Activated CD8-positive, alpha-beta T cell treated with anti-CD3 and anti-CD28 coated beads, Interleukin-2, amount 10 ng/mL, durations not matched to agents 7 days and 5 days (primary cell): ENCODE results near the gene AP3B2. TPM values are rescaled to one million over a fixed set of nuclear protein-coding genes. Genes with fewer than 3 reads are reported as not detected.

Experiments
- ATAC-seq: fragments of 150-1000 bp; cut with Tn5 transposase; one replicate; pipeline ENCODE4 v1.10.0; 2021; ENCODE audit warnings: moderate library complexity
- CTCF ChIA-PET: fragments of 350-600 bp; sonication (Branson Sonifier 250); formaldehyde crosslinking; loops from one replicate; lab custom pipeline; 2021; ENCODE audit warnings: antibody characterized with exemption; lab: Charles Lee
- POLR2A ChIA-PET: fragments of 350-600 bp; sonication (Branson Sonifier 250); formaldehyde crosslinking; loops from one replicate; lab custom pipeline; 2021; ENCODE audit warnings: antibody characterized with exemption; lab: Charles Lee
- DNase-seq: peaks from one replicate; pipeline ENCODE4 v3.0.0-alpha.2; 2020
- H3K27ac Mint-ChIP-seq: one replicate; pipeline ENCODE4 v1.8.0; 2021; ENCODE audit warnings: mild to moderate bottlenecking, mixed read lengths
- H3K27me3 Mint-ChIP-seq: one replicate; pipeline ENCODE4 v1.8.0; 2021; ENCODE audit warnings: low read depth, mixed read lengths
- H3K36me3 Mint-ChIP-seq: one replicate; pipeline ENCODE4 v1.8.0; 2021; ENCODE audit warnings: low read depth, mixed read lengths
- H3K4me1 Mint-ChIP-seq: one replicate; pipeline ENCODE4 v1.8.0; 2021; ENCODE audit warnings: low read depth, mixed read lengths
- H3K4me3 Mint-ChIP-seq: one replicate; pipeline ENCODE4 v1.8.0; 2021; ENCODE audit warnings: mild to moderate bottlenecking, mixed read lengths
- H3K9me3 Mint-ChIP-seq: one replicate; pipeline ENCODE4 v1.8.0; 2022; ENCODE audit warnings: mixed read lengths; ENCODE audit not compliant: insufficient read depth
- total RNA-seq, 2 experiments: library from RNA; stranded (reverse); gene quantifications; one replicate each; pipeline ENCODE4 v1.2.3, GENCODE V29; 2021

The AP3B2 gene
- total RNA-seq, 2 experiments from 2014 or later = not detected

- no peak for ATAC-seq
- Mint-ChIP-seq H3K36me3 (no peaks in the 10 kb centered on the region), H3K27me3 (peaks cover 6% of the 10 kb centered on the region), H3K27ac (no peak overlapping the region), H3K4me3 (no peak overlapping the region), H3K9me3 (no peaks in the 10 kb centered on the region), H3K4me1 (no peaks in the 10 kb centered on the region)
- no peak for DNase-seq
- ChIA-PET POLR2A (no interaction called here), CTCF (no interaction called here)
Measured at GRCh38 chr15:82621970-82622369, 87.7 kb downstream of the AP3B2 start.

- ATAC-seq = no peak
- Mint-ChIP-seq H3K27ac (no peak overlapping the region), H3K36me3 (no peaks in the 10 kb centered on the region), H3K27me3 (peaks cover 8% of the 10 kb centered on the region), H3K4me3 (no peak overlapping the region), H3K4me1 (no peaks in the 10 kb centered on the region), H3K9me3 (no peaks in the 10 kb centered on the region)
- no peak for DNase-seq
- ChIA-PET POLR2A (no interaction called here), CTCF (no interaction called here)
Measured at GRCh38 chr15:82613747-82614146, 95.9 kb downstream of the AP3B2 start.

DNA sequence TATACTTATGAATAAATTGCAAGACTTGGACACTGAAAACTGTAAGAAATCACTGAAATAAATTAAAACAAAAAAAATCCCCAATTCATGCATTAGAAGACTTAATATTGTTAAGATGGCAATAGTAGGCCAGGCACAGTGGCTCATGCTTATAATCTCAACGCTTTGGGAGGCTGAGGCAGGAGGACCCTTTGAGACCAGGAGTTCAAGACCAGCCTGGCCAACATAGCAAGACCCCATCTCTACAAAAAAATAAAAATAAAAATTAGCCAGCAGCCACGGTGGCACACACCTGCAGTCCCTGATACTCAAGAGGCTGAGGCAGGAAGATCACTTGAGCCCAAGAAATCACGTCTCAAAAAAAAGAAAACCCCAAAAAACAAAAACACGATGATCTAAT lies 98.3 kb downstream of the AP3B2 start:
- Mint-ChIP-seq H3K27me3 (peaks cover 3% of the 10 kb centered on the region), H3K4me3 (no peak overlapping the region), H3K36me3 (no peaks in the 10 kb centered on the region), H3K9me3 (no peaks in the 10 kb centered on the region), H3K27ac (no peak overlapping the region), H3K4me1 (no peaks in the 10 kb centered on the region)
- DNase-seq (no peak), ATAC-seq (no peak)
- CTCF ChIA-PET = no interaction called here
- POLR2A ChIA-PET = no interaction called here

Other genes with a start within 250 kb of the AP3B2 start
- gene RPS17, start 169.4 kb downstream of the AP3B2 start, total RNA-seq = 1,000 to 10,000 TPM; 1,755 to 1,800 TPM
- gene CPEB1, start 62.5 kb downstream of the AP3B2 start, total RNA-seq = under 1 TPM; 0.18 to 0.29 TPM
- gene FSD2, start 96.2 kb upstream of the AP3B2 start, total RNA-seq = not detected
- 10 to 100 TPM; 11.2 to 12.5 TPM for gene WHAMM, start 99.8 kb upstream of the AP3B2 start, total RNA-seq
- 10 to 100 TPM; 12.0 to 12.8 TPM for gene HOMER2, start 242.8 kb upstream of the AP3B2 start, total RNA-seq